ENCODE data around the gene ANKH.

DNA sequence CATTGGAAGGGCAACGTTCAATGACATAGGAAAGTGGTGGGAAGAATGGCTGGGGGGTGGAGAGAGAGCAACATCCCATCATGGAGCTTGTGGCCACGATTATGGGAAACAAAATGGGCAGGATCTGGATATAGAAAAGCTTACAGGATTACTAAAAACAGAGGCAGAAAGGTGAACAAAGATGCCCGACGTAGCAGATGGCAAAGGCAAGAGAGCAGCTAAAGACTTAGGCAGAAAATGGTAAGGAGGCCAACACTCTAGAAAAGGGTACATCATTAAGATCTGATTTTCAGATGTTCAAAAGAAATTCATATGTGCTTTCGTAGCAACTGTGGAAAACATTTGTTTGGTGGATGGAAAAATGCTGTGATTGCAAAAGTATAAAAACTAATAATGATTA is 104.5 kb downstream of the ANKH start:
- no peak for TF ChIP-seq GATA2 (IDR thresholded peaks at IDR 0.05; ENCODE audit: low read depth, low read length)
- TF ChIP-seq GATA3 (IDR thresholded peaks at IDR 0.05; ENCODE audit: low read depth, low read length), result no peak
